Hindlimb muscle (tissue), 1 donor: ENCODE measurements around the gene USP4. TPM values are rescaled to one million over a fixed set of nuclear protein-coding genes. Genes with fewer than 3 reads are reported as not detected.
"Not testable (repeated sequence)": the region's sequence is repeated elsewhere in the genome, so short reads cannot be mapped to it uniquely, and the experiment has no call there.

ENCODE experiments used
- DNase-seq: peaks from one replicate; pipeline ENCODE4 v3.0.0-alpha.2; 2013
- polyA plus RNA-seq: library from polyadenylated mRNA; unstranded; fragments of 120-200 nt; gene quantifications from one replicate; pipeline ENCODE4 v1.2.1, GENCODE V29; 2013; ENCODE audit not compliant: insufficient read length

The USP4 gene
- polyA plus RNA-seq: 56.1 TPM

- peak; percentile 93 for DNase-seq
These were observed at the start of gene USP4 for GRCh38 chr3:49339941-49340800. Gene USP4 (minus strand): TSS chr3:49340053. CDS start chr3:49340024, 29 bp downstream.

- no peak for DNase-seq
These were observed 49.4 kb upstream of the USP4 start for GRCh38 chr3:49389297-49389696.

GRCh38 chr3:49388289-49388820 lies 48.5 kb upstream of the USP4 start:
- DNase-seq: no peak

- DNase-seq: no peak
These were observed 47.9 kb upstream of the USP4 start for GRCh38 chr3:49387721-49388120.

- no peak for DNase-seq
These were observed 46.4 kb upstream of the USP4 start for GRCh38 chr3:49386056-49386756.

- DNase-seq: no peak
These were observed 45.8 kb upstream of the USP4 start for GRCh38 chr3:49385617-49386016.

GRCh38 chr3:49383387-49383786 lies 43.5 kb upstream of the USP4 start:
- no peak for DNase-seq

- no peak for DNase-seq
These were observed 38.5 kb upstream of the USP4 start for GRCh38 chr3:49378249-49378895.

GRCh38 chr3:49377483-49377882 lies 37.6 kb upstream of the USP4 start:
- no peak for DNase-seq

GRCh38 chr3:49371946-49372345 lies 32.1 kb upstream of the USP4 start:
- no peak for DNase-seq

- no peak for DNase-seq
These were observed 30.9 kb upstream of the USP4 start for GRCh38 chr3:49370585-49371290.

- no peak for DNase-seq
These were observed 22.7 kb upstream of the USP4 start for GRCh38 chr3:49362561-49362960.

GRCh38 chr3:49359623-49360022 lies 19.8 kb upstream of the USP4 start:
- DNase-seq: no peak

- no peak for DNase-seq
These were observed 19.0 kb upstream of the USP4 start for GRCh38 chr3:49358884-49359225.

- peak; percentile 93 for DNase-seq
These were observed 18.5 kb upstream of the USP4 start, which contains the start of gene GPX1 for GRCh38 chr3:49358217-49358883. Gene GPX1 (minus strand): TSS chr3:49358353. CDS start chr3:49358278, 75 bp downstream.

GRCh38 chr3:49357443-49358216 lies 17.8 kb upstream of the USP4 start:
- not testable (repeated sequence) for DNase-seq

- DNase-seq: not testable (repeated sequence)
These were observed 17.2 kb upstream of the USP4 start for GRCh38 chr3:49357095-49357442.

- DNase-seq: no peak
These were observed 13.1 kb upstream of the USP4 start for GRCh38 chr3:49352890-49353421.

GRCh38 chr3:49352281-49352680 lies 12.4 kb upstream of the USP4 start:
- DNase-seq: no peak

GRCh38 chr3:49351521-49352011 lies 11.7 kb upstream of the USP4 start:
- no peak for DNase-seq
